ENCODE measurements around the gene YAF2.
A peak's percentile ranks its signal among the peaks of the same experiment; 100 is the strongest.
"Not testable (repeated sequence)": the region's sequence is repeated elsewhere in the genome, so short reads cannot be mapped to it uniquely, and the experiment has no call there.

Gene YAF2

GRCh38 chr12:42255221-42255865 is 17.3 kb upstream of the YAF2 start:
- no peak for DNase-seq (ENCODE audit: low spot score)

DNA sequence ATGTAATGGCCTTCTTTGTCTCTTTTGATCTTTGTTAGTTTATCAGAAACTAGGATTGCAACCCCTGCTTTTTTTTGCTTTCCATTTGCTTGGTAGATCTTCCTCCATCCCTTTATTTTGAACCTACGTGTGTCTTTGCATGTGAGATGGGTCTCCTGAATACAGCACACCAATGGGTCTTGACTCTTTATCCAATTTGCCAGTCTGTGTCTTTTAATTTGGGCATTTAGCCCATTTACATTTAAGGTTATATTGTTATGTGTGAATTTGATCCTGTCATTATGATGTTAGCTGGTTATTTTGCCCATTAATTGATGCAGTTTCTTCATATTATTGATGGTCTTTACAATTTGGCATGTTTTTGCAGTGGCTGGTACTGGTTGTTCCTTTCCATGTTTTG is 14.6 kb upstream of the YAF2 start:
- DNase-seq (ENCODE audit: low spot score) = not testable (repeated sequence)

GRCh38 chr12:42249033-42249432 is 11.0 kb upstream of the YAF2 start:
- DNase-seq (ENCODE audit: low spot score) = not testable (repeated sequence)

DNA sequence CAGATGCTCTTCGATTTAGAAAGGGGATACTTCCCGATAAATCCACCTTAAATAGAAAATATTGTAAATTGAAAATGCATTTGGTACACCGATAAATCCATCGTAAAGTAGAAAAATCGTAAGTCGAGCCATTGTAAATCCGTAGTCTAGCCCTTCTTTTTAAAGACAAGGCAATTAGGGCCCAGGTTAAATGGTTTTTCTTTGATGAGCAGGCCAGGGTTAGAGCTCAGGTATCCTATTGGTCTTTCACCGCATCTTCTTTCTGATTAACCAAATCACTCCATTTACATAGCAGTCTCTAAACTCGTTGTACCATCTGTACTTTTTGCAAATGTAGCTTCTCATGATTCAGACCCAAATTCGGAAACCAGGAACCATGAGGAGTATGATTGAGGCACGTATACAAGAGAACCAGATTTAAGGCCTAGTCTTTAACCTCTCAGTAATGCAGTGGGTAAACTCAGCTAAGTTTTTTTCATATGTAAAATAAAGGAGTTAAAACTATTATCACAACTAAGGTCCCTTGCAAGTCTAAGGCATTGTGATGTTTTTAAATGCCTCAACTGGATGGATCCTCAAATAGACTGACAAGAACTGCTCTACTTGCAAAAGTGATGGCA is 2.2 kb upstream of the YAF2 start:
- no peak for DNase-seq (ENCODE audit: low spot score)

DNA sequence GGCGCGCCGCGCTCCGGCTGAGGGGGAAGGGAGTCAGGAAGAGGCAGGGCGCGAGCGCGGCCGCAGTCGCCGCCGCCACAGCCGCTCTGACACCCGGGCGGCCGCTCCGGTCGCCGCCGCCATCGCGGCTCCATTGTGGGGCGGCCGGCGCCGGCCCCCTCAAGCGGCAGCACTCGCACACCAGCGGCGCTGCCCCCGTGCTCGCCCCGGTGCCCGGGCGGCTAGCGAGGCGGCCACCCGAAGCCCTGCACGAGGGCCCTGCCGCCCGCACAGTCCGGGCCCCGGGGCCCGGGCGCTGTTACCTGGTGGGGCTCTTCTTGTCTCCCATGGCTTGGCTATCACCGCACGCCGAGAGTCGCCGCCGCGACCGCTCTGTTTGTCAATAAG is 202 bp downstream of the YAF2 start:
- DNase-seq (ENCODE audit: low spot score) = peak; percentile 5

- DNase-seq (ENCODE audit: low spot score) = peak; percentile 78
Observed at GRCh38 chr12:42237052-42237852, 796 bp downstream of the YAF2 start.

- DNase-seq (ENCODE audit: low spot score) = no peak
Observed at GRCh38 chr12:42236017-42236416, 2.0 kb downstream of the YAF2 start.

GRCh38 chr12:42235426-42235825 is 2.6 kb downstream of the YAF2 start:
- DNase-seq (ENCODE audit: low spot score) = peak; percentile 58

DNA sequence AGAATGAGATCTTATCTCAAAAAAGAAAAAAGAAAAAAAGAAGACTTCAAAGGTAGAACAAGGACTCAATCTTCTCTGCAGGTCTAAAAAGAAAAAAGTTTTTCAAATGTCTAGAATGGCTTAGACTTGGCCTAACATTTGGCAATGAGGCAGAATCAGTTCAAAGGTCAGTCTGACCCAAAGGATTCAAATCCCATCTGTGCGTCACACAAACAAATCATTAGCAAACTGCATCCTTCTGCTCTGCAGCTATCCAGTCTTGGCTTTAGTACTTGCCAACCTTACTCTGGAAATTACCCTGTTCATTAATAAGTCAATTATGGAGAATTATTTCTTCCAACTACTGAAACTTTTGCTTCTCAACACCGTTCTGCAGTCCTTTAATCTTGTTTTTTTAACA is 3.1 kb downstream of the YAF2 start:
- DNase-seq (ENCODE audit: low spot score) = peak; percentile 8

DNA sequence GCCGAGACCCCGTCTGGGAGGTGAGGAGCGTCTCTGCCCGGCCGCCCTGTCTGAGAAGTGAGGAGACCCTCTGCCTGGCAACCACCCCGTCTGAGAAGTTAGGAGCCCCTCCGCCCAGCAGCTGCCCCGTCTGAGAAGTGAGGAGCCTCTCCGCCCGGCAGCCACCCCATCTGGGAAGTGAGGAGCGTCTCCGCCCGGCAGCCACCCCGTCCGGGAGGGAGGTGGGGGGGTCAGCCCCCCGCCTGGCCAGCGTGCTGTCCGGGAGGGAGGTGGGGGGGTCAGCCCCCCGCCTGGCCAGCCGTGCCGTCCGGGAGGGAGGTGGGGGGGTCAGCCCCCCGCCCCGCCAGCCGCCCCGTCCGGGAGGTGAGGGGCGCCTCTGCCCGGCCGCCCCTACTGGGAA is 10.5 kb downstream of the YAF2 start:
- not testable (repeated sequence) for DNase-seq (ENCODE audit: low spot score)

GRCh38 chr12:42224501-42224900 is 13.5 kb downstream of the YAF2 start:
- not testable (repeated sequence) for DNase-seq (ENCODE audit: low spot score)

- no peak for DNase-seq (ENCODE audit: low spot score)
Observed at GRCh38 chr12:42222724-42223123, 15.3 kb downstream of the YAF2 start.

GRCh38 chr12:42221726-42222125 is 16.3 kb downstream of the YAF2 start:
- no peak for DNase-seq (ENCODE audit: low spot score)

GRCh38 chr12:42217656-42218055 is 20.4 kb downstream of the YAF2 start:
- DNase-seq (ENCODE audit: low spot score) = no peak

DNA sequence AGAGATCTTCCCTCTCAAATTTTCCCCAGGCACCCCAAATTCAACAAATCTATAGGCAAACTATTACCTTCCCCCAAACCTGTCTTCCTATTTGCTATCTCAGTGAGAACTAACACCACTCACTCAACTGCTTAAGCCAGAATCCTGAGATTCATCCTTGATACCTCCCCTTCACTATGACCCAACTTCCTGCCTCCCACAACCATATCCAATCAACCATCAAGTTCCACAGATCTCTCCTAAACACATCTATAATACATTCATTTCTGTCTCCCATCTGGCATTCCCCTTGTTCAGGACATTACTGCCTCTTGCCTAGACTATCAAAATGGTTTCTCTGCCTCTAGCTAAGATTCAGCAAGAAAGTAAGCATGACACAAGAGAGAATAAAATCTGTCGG is 21.3 kb downstream of the YAF2 start:
- no peak for DNase-seq (ENCODE audit: low spot score)

- DNase-seq (ENCODE audit: low spot score) = not testable (repeated sequence)
Observed at GRCh38 chr12:42215759-42216158, 22.3 kb downstream of the YAF2 start.

DNA sequence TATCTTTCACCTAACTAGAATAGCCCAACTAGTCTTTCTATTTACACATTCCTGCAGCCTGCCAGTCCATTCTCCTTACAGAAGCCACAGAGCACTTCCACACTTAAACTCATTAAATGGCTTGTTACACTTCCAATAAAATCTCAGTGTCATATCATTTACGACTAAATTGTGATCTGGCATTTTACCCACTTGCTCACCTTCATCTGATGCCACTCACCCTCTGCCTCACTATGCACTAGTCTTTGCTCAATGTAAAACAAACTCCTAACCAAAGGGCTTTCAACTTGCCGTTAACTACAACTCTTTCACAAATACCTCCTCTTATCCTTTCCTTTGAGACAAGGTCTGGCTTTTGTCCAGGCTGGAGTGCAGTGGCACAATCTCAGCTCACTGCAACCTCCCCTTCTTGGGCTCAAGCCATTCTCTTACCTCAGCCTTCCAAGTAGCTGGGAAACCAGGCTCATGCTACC is 24.1 kb downstream of the YAF2 start:
- DNase-seq (ENCODE audit: low spot score) = peak; percentile 47

- no peak for DNase-seq (ENCODE audit: low spot score)
Observed at GRCh38 chr12:42213023-42213422, 25.0 kb downstream of the YAF2 start.

GRCh38 chr12:42208574-42208973 is 29.5 kb downstream of the YAF2 start:
- no peak for DNase-seq (ENCODE audit: low spot score)

- DNase-seq (ENCODE audit: low spot score) = no peak
Observed at GRCh38 chr12:42204819-42205218, 33.2 kb downstream of the YAF2 start.

DNA sequence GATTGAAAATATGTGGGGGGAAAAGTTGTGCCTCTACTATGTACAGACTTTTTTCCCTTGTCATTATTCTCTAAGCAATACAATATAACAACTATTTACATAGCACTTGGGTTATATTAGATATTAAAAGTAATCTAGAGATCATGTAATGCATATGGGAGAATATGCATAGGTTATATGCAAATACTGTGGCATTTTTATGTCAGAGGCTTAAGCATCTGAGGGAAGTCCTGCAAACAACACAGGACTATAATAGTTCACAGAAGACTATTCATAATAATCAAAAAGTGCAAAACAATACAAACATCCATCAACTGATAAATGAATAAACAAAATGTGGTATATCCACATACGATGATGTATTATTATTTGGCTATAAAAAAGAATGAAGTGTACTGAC is 33.7 kb downstream of the YAF2 start:
- DNase-seq (ENCODE audit: low spot score) = no peak

- DNase-seq (ENCODE audit: low spot score) = no peak
Observed at GRCh38 chr12:42201063-42201462, 37.0 kb downstream of the YAF2 start.

GRCh38 chr12:42199007-42199406 is 39.0 kb downstream of the YAF2 start:
- DNase-seq (ENCODE audit: low spot score) = no peak

Measured in Ammon's horn (tissue), 1 donor.